Vagina (tissue), 2 donors: ENCODE measurements around the gene IL1A. TPM values are rescaled to one million over a fixed set of nuclear protein-coding genes. Genes with fewer than 3 reads are reported as not detected.

Experiments
- DNase-seq, 2 donors: peaks; one replicate each; pipeline ENCODE4 v3.0.0-alpha.2; 2017; ENCODE audit errors: extremely low spot score in 2 of 2
- H3K27ac ChIP-seq: fragments of 200-600 bp; sonication (generic); one replicate; pipeline ENCODE4 v1.5.1; 2019
- H3K27me3 ChIP-seq: fragments of 200-600 bp; sonication (generic); one replicate; pipeline ENCODE4 v1.5.1; 2019
- H3K36me3 ChIP-seq, 2 donors: fragments of 200-600 bp; sonication (generic); one replicate each; pipeline ENCODE4 v1.5.1; 2017 to 2019
- H3K4me1 ChIP-seq: fragments of 200-600 bp; sonication (generic); one replicate; pipeline ENCODE4 v1.5.1; 2019
- H3K4me3 ChIP-seq, 2 donors: fragments of 200-600 bp; sonication (generic); 1 replicate in 1 of 2; 2 replicates in 1 of 2; pipeline ENCODE4 v1.5.1; 2016 to 2019
- H3K9me3 ChIP-seq: fragments of 200-600 bp; sonication (generic); one replicate; pipeline ENCODE4 v1.5.1; 2019
- CTCF ChIP-seq, 3 experiments: fragments of 450-650 bp in 2 of 3; fragments of 200-600 bp in 1 of 3; sonication (generic) in 1 of 3; IDR thresholded peaks; one replicate each; pipeline ENCODE4 v1.5.1; 2017 to 2019; ENCODE audit warnings: antibody characterized with exemption in 3 of 3, mild to moderate bottlenecking in 2 of 3, moderate library complexity in 2 of 3
- POLR2A ChIP-seq, 2 donors: fragments of 450-650 bp; IDR thresholded peaks; one replicate each; pipeline ENCODE4 v1.6.1; 2017; ENCODE audit warnings: antibody characterized with exemption in 2 of 2, mild to moderate bottlenecking in 2 of 2, moderate library complexity in 2 of 2
- POLR2AphosphoS5 ChIP-seq, 2 donors: sonication (generic); formaldehyde crosslinking; IDR thresholded peaks; one replicate each; pipeline ENCODE4 v1.9.0; 2017; ENCODE audit warnings: antibody characterized with exemption in 2 of 2, mild to moderate bottlenecking in 2 of 2, low read depth in 1 of 2; ENCODE audit not compliant: insufficient read depth in 1 of 2
- intact Hi-C: fragments of 100-400 bp; cut with DNase I; formaldehyde crosslinking; loops from one replicate; pipeline ENCODE4 v1.15.1; 2023
- total RNA-seq: library from RNA; depleted of rRNA; stranded (reverse); fragments of >200 nt; gene quantifications from one replicate; pipeline ENCODE4 v1.2.3, GENCODE V29; 2016

IL1A gene
- total RNA-seq, 1 donor from 2014 or later = 0.98 TPM

DNA sequence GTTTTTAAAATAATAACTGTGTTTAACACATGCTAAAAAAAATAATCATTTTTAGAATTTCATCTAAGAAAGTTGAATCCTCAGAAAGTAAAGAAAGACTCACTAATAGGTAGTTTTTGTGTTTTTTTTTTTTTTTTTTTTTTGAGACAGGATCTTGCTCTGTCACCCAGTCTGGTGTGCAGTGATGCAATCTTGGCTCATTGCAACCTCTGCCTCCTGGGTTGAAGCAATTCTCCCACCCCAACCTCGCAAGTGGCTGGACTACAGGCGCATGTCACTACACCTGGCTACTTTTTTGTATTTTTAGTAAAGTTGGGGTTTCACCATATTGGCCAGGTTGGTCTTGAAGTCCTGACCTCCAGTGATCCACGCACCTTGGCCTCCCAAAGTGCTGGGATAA lies 27.0 kb downstream of the IL1A start:
- TF ChIP-seq POLR2A (IDR thresholded peaks at IDR 0.05) (no peak), POLR2AphosphoS5 (IDR thresholded peaks at IDR 0.05; ENCODE audit: insufficient read depth in 1 of 2, low read depth in 1 of 2) (no peak), CTCF (IDR thresholded peaks at IDR 0.05) (no peak)
- no peak for DNase-seq
- H3K27ac ChIP-seq = no peak overlapping the region
- H3K4me1 ChIP-seq = no peaks in the 10 kb centered on the region
- no peaks in the 10 kb centered on the region for H3K36me3 ChIP-seq
- intact Hi-C loops = loop anchor here (10.0 kb wide), 1 partner anchor 178 kb away; no protein-coding TSS in a partner anchor
- H3K27me3 ChIP-seq = no peaks in the 10 kb centered on the region
- H3K4me3 ChIP-seq = no peak overlapping the region
- no peaks in the 10 kb centered on the region for H3K9me3 ChIP-seq

DNA sequence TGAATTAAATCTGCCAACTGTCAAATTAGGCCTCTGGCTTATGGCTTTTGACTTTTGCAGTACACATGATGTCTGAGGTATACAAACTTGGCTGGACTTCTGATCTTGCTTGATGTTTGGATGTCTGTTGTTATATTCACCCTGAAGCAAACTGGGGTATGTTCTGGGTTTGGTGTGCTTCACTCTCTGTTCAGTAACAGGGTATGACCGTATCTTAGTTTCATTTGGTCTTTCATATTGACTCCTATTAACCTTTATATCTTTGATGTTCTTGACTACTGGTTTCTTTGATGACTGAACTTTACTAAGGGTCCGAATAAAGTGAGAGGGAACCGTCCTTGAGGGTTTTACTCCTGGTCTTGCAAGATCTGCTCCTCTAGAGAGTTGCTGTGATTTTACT lies 28.1 kb downstream of the IL1A start:
- no peak overlapping the region for H3K27ac ChIP-seq
- intact Hi-C loops = loop anchor here (10.0 kb wide), 1 partner anchor 179 kb away; no protein-coding TSS in a partner anchor
- DNase-seq = no peak

GRCh38 chr2:112755444-112755843 lies 28.8 kb downstream of the IL1A start:
- DNase-seq = no peak
- TF ChIP-seq POLR2A (IDR thresholded peaks at IDR 0.05) (no peak), CTCF (IDR thresholded peaks at IDR 0.05) (no peak), POLR2AphosphoS5 (IDR thresholded peaks at IDR 0.05; ENCODE audit: insufficient read depth in 1 of 2, low read depth in 1 of 2) (no peak)
- H3K36me3 ChIP-seq = no peaks in the 10 kb centered on the region
- H3K4me1 ChIP-seq = no peaks in the 10 kb centered on the region
- intact Hi-C loops = loop anchor here (10.0 kb wide), 1 partner anchor 179 kb away; no protein-coding TSS in a partner anchor
- no peak overlapping the region for H3K4me3 ChIP-seq
- H3K27ac ChIP-seq = no peak overlapping the region
- H3K27me3 ChIP-seq = no peaks in the 10 kb centered on the region
- H3K9me3 ChIP-seq = no peaks in the 10 kb centered on the region

More for the DNA sequence above, 28.1 kb downstream of the IL1A start:
- TF ChIP-seq POLR2A (IDR thresholded peaks at IDR 0.05) (no peak), POLR2AphosphoS5 (IDR thresholded peaks at IDR 0.05; ENCODE audit: insufficient read depth in 1 of 2, low read depth in 1 of 2) (no peak), CTCF (IDR thresholded peaks at IDR 0.05) (no peak)
- H3K27me3 ChIP-seq = no peaks in the 10 kb centered on the region
- H3K4me3 ChIP-seq = no peak overlapping the region
- no peaks in the 10 kb centered on the region for H3K36me3 ChIP-seq
- no peaks in the 10 kb centered on the region for H3K9me3 ChIP-seq
- no peaks in the 10 kb centered on the region for H3K4me1 ChIP-seq

DNA sequence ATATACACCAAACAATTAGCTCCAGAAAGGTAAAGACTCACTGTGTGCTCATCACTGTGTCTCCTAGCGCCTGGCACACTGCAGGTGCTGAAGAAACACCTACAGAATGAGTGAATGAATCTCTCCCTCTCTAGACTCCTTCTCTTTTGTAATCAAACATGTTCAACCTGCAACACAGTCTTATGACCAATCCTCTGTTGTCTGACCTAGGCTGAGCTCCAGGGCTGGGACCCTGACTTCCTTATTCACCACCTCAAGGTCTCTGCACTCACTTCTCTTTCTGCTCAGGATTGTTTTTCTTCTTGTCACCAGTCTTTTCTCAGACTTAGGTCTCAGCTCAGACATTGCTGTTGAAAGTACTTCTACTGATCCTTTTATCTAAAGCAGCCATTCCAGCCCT lies 29.7 kb downstream of the IL1A start:
- no peak overlapping the region for H3K27ac ChIP-seq
- no peaks in the 10 kb centered on the region for H3K9me3 ChIP-seq
- H3K4me1 ChIP-seq = no peaks in the 10 kb centered on the region
- H3K4me3 ChIP-seq = no peak overlapping the region
- intact Hi-C loops = loop anchor here (10.0 kb wide), 1 partner anchor 180 kb away; no protein-coding TSS in a partner anchor
- TF ChIP-seq POLR2AphosphoS5 (IDR thresholded peaks at IDR 0.05; ENCODE audit: insufficient read depth in 1 of 2, low read depth in 1 of 2) (no peak), POLR2A (IDR thresholded peaks at IDR 0.05) (no peak), CTCF (IDR thresholded peaks at IDR 0.05) (no peak)
- no peak for DNase-seq
- H3K36me3 ChIP-seq = no peaks in the 10 kb centered on the region
- H3K27me3 ChIP-seq = no peaks in the 10 kb centered on the region

DNA sequence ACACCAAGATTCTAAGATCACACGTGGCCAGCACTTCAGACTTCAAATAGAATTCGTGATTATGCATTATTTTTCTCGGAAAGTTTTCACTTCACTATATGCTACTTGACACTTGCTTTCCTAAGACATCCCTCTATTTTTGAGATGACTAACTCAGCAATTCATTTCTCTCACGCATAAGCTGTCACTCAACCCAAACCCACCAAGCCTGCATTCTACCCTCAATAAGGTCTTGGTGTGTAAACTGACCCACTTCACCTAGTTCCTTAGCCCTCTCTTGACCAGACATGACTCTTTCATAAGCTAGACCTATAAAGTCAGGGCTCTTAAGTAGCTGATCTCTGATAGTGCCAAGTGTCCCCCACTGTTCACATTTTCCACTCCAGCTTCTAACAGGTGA lies 31.6 kb downstream of the IL1A start:
- no peaks in the 10 kb centered on the region for H3K36me3 ChIP-seq
- H3K27me3 ChIP-seq = no peaks in the 10 kb centered on the region
- H3K27ac ChIP-seq = no peak overlapping the region
- H3K4me1 ChIP-seq = no peaks in the 10 kb centered on the region
- H3K9me3 ChIP-seq = no peaks in the 10 kb centered on the region
- intact Hi-C loops = loop anchor here (10.0 kb wide), 1 partner anchor 182 kb away; no protein-coding TSS in a partner anchor
- DNase-seq = no peak
- TF ChIP-seq CTCF (IDR thresholded peaks at IDR 0.05) (no peak), POLR2AphosphoS5 (IDR thresholded peaks at IDR 0.05; ENCODE audit: insufficient read depth in 1 of 2, low read depth in 1 of 2) (no peak), POLR2A (IDR thresholded peaks at IDR 0.05) (no peak)
- H3K4me3 ChIP-seq = no peak overlapping the region
